WI38 (cell line): ENCODE results near the gene OPCML.
"Not testable (repeated sequence)": the region's sequence is repeated elsewhere in the genome, so short reads cannot be mapped to it uniquely, and the experiment has no call there.

ENCODE experiments used
- H3K4me3 ChIP-seq: 2 replicates; pipeline ENCODE4 v1.5.1; 2011; ENCODE audit warnings: low read depth, mild to moderate bottlenecking, control low read depth, low read length
- CTCF ChIP-seq: IDR thresholded peaks from 2 replicates; pipeline ENCODE4 v1.5.1; 2012; ENCODE audit warnings: low read depth, mild to moderate bottlenecking, control low read depth, low read length

The OPCML gene

GRCh38 chr11:132408877-132409276, 1123.4 kb downstream of the OPCML start:
- no peak for TF ChIP-seq CTCF
- no peak overlapping the region for H3K4me3 ChIP-seq

GRCh38 chr11:132405728-132406127, 1126.6 kb downstream of the OPCML start:
- no peak overlapping the region for H3K4me3 ChIP-seq
- TF ChIP-seq CTCF = no peak

- no peak overlapping the region for H3K4me3 ChIP-seq
- peak; percentile 45; the same call in 1 of the 2 replicates for TF ChIP-seq CTCF
Measured at GRCh38 chr11:132402071-132402684, 1130.1 kb downstream of the OPCML start.

GRCh38 chr11:132396318-132396717, 1136.0 kb downstream of the OPCML start:
- no peak for TF ChIP-seq CTCF
- no peak overlapping the region for H3K4me3 ChIP-seq

GRCh38 chr11:132395434-132395833, 1136.9 kb downstream of the OPCML start:
- no peak for TF ChIP-seq CTCF
- no peak overlapping the region for H3K4me3 ChIP-seq

GRCh38 chr11:132379540-132379939, 1152.8 kb downstream of the OPCML start:
- no peak for TF ChIP-seq CTCF
- no peak overlapping the region for H3K4me3 ChIP-seq

- TF ChIP-seq CTCF = no peak
- H3K4me3 ChIP-seq = no peak overlapping the region
Measured at GRCh38 chr11:132373405-132374143, 1158.7 kb downstream of the OPCML start.

- not testable (repeated sequence) for H3K4me3 ChIP-seq
Measured at GRCh38 chr11:132370114-132370513, 1162.2 kb downstream of the OPCML start.
